Adrenal gland (tissue), 12 donors: ENCODE measurements around the gene TMEM121. TPM values are rescaled to one million over a fixed set of nuclear protein-coding genes. Genes with fewer than 3 reads are reported as not detected.
"Not testable (repeated sequence)": the region's sequence is repeated elsewhere in the genome, so short reads cannot be mapped to it uniquely, and the experiment has no call there.

Experiments used
- DNase-seq, 7 donors: peaks; one replicate each; pipeline ENCODE4 v3.0.0-alpha.2; 2019 to 2020
- H3K27ac ChIP-seq, 5 donors: fragments of 200-600 bp; sonication (generic) in 4 of 5; 1 replicate in 3 of 5; 2 replicates in 2 of 5; pipeline versions ENCODE4 v1.5.1 to v1.8.0; 2016 to 2020; ENCODE audit warnings: mild to moderate bottlenecking in 1 of 5
- H3K27me3 ChIP-seq: fragments of 200-600 bp; 2 replicates; pipeline ENCODE4 v1.8.0; 2021
- H3K36me3 ChIP-seq, 2 donors: fragments of 200-600 bp; replicated peaks in 1 of 2; 1 replicate in 1 of 2; 2 replicates in 1 of 2; pipeline versions ENCODE4 v1.5.1 to v1.8.0; 2018 to 2022
- H3K4me1 ChIP-seq, 2 donors: fragments of 200-600 bp; replicated peaks in 1 of 2; 1 replicate in 1 of 2; 2 replicates in 1 of 2; pipeline versions ENCODE4 v1.5.1 to v1.8.0; 2018 to 2021
- H3K4me3 ChIP-seq, 4 donors: fragments of 200-600 bp; sonication (generic) in 3 of 4; one replicate each; pipeline ENCODE4 v1.5.1; 2016 to 2018
- H3K9me3 ChIP-seq, 3 donors: fragments of 200-600 bp; sonication (generic) in 1 of 3; replicated peaks in 1 of 3; 1 replicate in 2 of 3; 2 replicates in 1 of 3; pipeline versions ENCODE4 v1.5.1 to v1.8.0; 2016 to 2021
- CTCF ChIP-seq, 6 experiments: fragments of 450-650 bp in 4 of 6; fragments of 200-600 bp in 2 of 6; sonication (generic) in 1 of 6; IDR thresholded peaks; 1 replicate in 5 of 6; 2 replicates in 1 of 6; pipeline versions ENCODE4 v1.5.1 to v1.8.0; 2016 to 2021; ENCODE audit warnings: antibody characterized with exemption in 6 of 6, mild to moderate bottlenecking in 2 of 6, moderate library complexity in 1 of 6
- POLR2A ChIP-seq, 2 donors: fragments of 450-650 bp; IDR thresholded peaks; one replicate each; pipeline ENCODE4 v1.6.1; 2017; ENCODE audit warnings: antibody characterized with exemption in 2 of 2, mild to moderate bottlenecking in 2 of 2, moderate library complexity in 1 of 2
- WGBS, 4 donors: extraction: QIAGEN DNeasy Blood & Tissue Kit in 2 of 4; methylation state at CpG; one replicate each; pipeline versions ENCODE4 v1.1.5 to v1.1.7; 2013 to 2017; 5-methylcytosine and 5-hydroxymethylcytosine counted together
- intact Hi-C, 2 donors: fragments of 100-400 bp; cut with DNase I; formaldehyde crosslinking; loops; one replicate each; pipeline versions ENCODE4 v1.14.1 to v1.15.0; 2022 to 2023
- polyA plus RNA-seq, 3 donors: library from polyadenylated mRNA; stranded (reverse); fragments of 200-250 nt in 2 of 3; fragments of 350-450 nt in 1 of 3; fragmentation: Illumina TruSeq in 1 of 3; extraction: RNeasy Lipid Tissue Mini Kit (QIAGEN cat#74804) in 1 of 3; gene quantifications; one replicate each; pipeline ENCODE4 v1.2.3, GENCODE V29; 2013 to 2014
- total RNA-seq, 9 donors: library from RNA; depleted of rRNA in 4 of 9; stranded (reverse); fragments of >200 nt in 4 of 9; fragments of 120-200 nt in 1 of 9; fragmentation: NEBNext Ultra II Directional in 1 of 9; extraction: Animal tissue kit (Norgen Biotek cat#: 25700) in 1 of 9; gene quantifications; one replicate each; pipeline versions ENCODE4 v1.1.0 to v1.2.4, GENCODE V29; 2013 to 2023
- donor health status: healthy with polysubstance abuse.
- donor health status: Bipolar disorder and iron deficiency.
- donor health status: DM: yes; HTN: yes; CAD: no.
- donor health status: DM: no; HTN: no; CAD: no.
- donor health status: DM: no; HTN: no; CAD: no.
- donor health status: DM: yes; HTN: yes; CAD: no.

The TMEM121 gene
- total and polyA plus RNA-seq, 12 donors: 0.78 to 12.1 (median 1.7) TPM; not detected in 1

- no peak overlapping the region for H3K27ac ChIP-seq
- no peak overlapping the region for H3K4me3 ChIP-seq
- H3K9me3 ChIP-seq: no peaks in the 10 kb centered on the region
- no peaks in the 10 kb centered on the region for H3K4me1 ChIP-seq
- no peak for DNase-seq
- H3K27me3 ChIP-seq: no peaks in the 10 kb centered on the region
- intact Hi-C loops: loop anchor here in 1 of 2 donors (10.0 kb wide), 1 partner anchor 121 kb away; no protein-coding TSS in a partner anchor
- TF ChIP-seq CTCF (IDR thresholded peaks at IDR 0.05) (no peak), POLR2A (IDR thresholded peaks at IDR 0.05) (no peak)
- H3K36me3 ChIP-seq: no peaks in the 10 kb centered on the region
These were observed 37.0 kb downstream of the TMEM121 start for GRCh38 chr14:105563347-105563737.

- H3K9me3 ChIP-seq, H3K36me3 ChIP-seq, DNase-seq, H3K4me1 ChIP-seq, H3K27me3 ChIP-seq, H3K4me3 ChIP-seq, H3K27ac ChIP-seq: not testable (repeated sequence)
- 63 to 77% (median 65%) methylated on average over 6 to 15 of the region's 16 CpGs for WGBS, 4 donors
- intact Hi-C loops: loop anchor here in 1 of 2 donors (10.0 kb wide), 1 partner anchor 120 kb away; no protein-coding TSS in a partner anchor
These were observed 38.2 kb downstream of the TMEM121 start for GRCh38 chr14:105564536-105564935.

GRCh38 chr14:105565185-105565919 lies 39.0 kb downstream of the TMEM121 start:
- H3K36me3 ChIP-seq, H3K4me1 ChIP-seq, H3K27me3 ChIP-seq, DNase-seq, H3K9me3 ChIP-seq, H3K27ac ChIP-seq, H3K4me3 ChIP-seq: not testable (repeated sequence)
- WGBS, 4 donors: 81 to 85% (median 83%) methylated on average over 4 to 8 of the region's 8 CpGs
- intact Hi-C loops: loop anchor here in 1 of 2 donors (10.0 kb wide), 1 partner anchor 119 kb away; no protein-coding TSS in a partner anchor

- not testable (repeated sequence) for H3K4me3 ChIP-seq, H3K9me3 ChIP-seq, H3K36me3 ChIP-seq, DNase-seq, H3K27ac ChIP-seq, H3K27me3 ChIP-seq, H3K4me1 ChIP-seq
- intact Hi-C loops: loop anchor here in 1 of 2 donors (10.0 kb wide), 1 partner anchor 118 kb away; no protein-coding TSS in a partner anchor
- WGBS, 4 donors: 78 to 91% (median 89%) methylated on average over 3 to 24 of the region's 34 CpGs
These were observed 40.1 kb downstream of the TMEM121 start for GRCh38 chr14:105566248-105567163.

- H3K9me3 ChIP-seq, H3K36me3 ChIP-seq, H3K4me3 ChIP-seq, H3K4me1 ChIP-seq, H3K27me3 ChIP-seq, DNase-seq, H3K27ac ChIP-seq: not testable (repeated sequence)
- intact Hi-C loops: loop anchor here in 1 of 2 donors (10.0 kb wide), 1 partner anchor 117 kb away; no protein-coding TSS in a partner anchor
- WGBS, 4 donors: 82 to 88% (median 85%) methylated on average over 17 to 20 of the region's 20 CpGs
These were observed 41.1 kb downstream of the TMEM121 start for GRCh38 chr14:105567164-105568103.

- H3K4me3 ChIP-seq, H3K9me3 ChIP-seq, H3K27me3 ChIP-seq, H3K27ac ChIP-seq, H3K4me1 ChIP-seq, H3K36me3 ChIP-seq, DNase-seq: not testable (repeated sequence)
- WGBS, 4 donors: 49 to 70% (median 56%) methylated on average over 3 to 17 of the region's 18 CpGs
- intact Hi-C loops: loop anchor here in 1 of 2 donors (10.0 kb wide), 1 partner anchor 117 kb away; no protein-coding TSS in a partner anchor
These were observed 41.9 kb downstream of the TMEM121 start for GRCh38 chr14:105568140-105568843.
